Measurements from ENCODE around the gene GALNT10.
A peak's percentile ranks its signal among the peaks of the same experiment; 100 is the strongest.

GALNT10 gene

GRCh38 chr5:154418344-154418820, 227.8 kb downstream of the GALNT10 start:
- H3K4me3 ChIP-seq (replicated peaks; ENCODE audit: low read depth, low read length) = no peak overlapping the region
- H3K27me3 ChIP-seq (replicated peaks; ENCODE audit: control insufficient read depth, insufficient read depth, low read length) = no peaks in the 10 kb centered on the region
- TF ChIP-seq, protein P1, sequence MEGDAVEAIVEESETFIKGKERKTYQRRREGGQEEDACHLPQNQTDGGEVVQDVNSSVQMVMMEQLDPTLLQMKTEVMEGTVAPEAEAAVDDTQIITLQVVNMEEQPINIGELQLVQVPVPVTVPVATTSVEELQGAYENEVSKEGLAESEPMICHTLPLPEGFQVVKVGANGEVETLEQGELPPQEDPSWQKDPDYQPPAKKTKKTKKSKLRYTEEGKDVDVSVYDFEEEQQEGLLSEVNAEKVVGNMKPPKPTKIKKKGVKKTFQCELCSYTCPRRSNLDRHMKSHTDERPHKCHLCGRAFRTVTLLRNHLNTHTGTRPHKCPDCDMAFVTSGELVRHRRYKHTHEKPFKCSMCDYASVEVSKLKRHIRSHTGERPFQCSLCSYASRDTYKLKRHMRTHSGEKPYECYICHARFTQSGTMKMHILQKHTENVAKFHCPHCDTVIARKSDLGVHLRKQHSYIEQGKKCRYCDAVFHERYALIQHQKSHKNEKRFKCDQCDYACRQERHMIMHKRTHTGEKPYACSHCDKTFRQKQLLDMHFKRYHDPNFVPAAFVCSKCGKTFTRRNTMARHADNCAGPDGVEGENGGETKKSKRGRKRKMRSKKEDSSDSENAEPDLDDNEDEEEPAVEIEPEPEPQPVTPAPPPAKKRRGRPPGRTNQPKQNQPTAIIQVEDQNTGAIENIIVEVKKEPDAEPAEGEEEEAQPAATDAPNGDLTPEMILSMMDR (IDR thresholded peaks at IDR 0.05; ENCODE audit: insufficient read depth, low read length, poor library complexity, severe bottlenecking) = no peak
- no peak for DNase-seq (ENCODE audit: extremely low read depth, insufficient read length)
- H3K36me3 ChIP-seq (ENCODE audit: control insufficient read depth, insufficient read depth, low read length) = peaks cover 15% of the 10 kb centered on the region

- H3K36me3 ChIP-seq (ENCODE audit: control insufficient read depth, insufficient read depth, low read length) = peaks cover 14% of the 10 kb centered on the region
- TF ChIP-seq, protein P1 (IDR thresholded peaks at IDR 0.05; ENCODE audit: insufficient read depth, low read length, poor library complexity, severe bottlenecking) = no peak
These were observed 228.7 kb downstream of the GALNT10 start for GRCh38 chr5:154419236-154419635.

GRCh38 chr5:154421868-154422267, 231.3 kb downstream of the GALNT10 start:
- no peaks in the 10 kb centered on the region for H3K27me3 ChIP-seq (replicated peaks; ENCODE audit: control insufficient read depth, insufficient read depth, low read length)
- TF ChIP-seq, protein P1 (IDR thresholded peaks at IDR 0.05; ENCODE audit: insufficient read depth, low read length, poor library complexity, severe bottlenecking) = peak; percentile 59
- no peak for DNase-seq (ENCODE audit: extremely low read depth, insufficient read length)
- no peak overlapping the region for H3K4me3 ChIP-seq (replicated peaks; ENCODE audit: low read depth, low read length)
- peaks cover 9% of the 10 kb centered on the region for H3K36me3 ChIP-seq (ENCODE audit: control insufficient read depth, insufficient read depth, low read length)

More at GRCh38 chr5:154419236-154419635, 228.7 kb downstream of the GALNT10 start:
- Histone ChIP-seq H3K4me3 (replicated peaks; ENCODE audit: low read depth, low read length) (no peak overlapping the region), H3K27me3 (replicated peaks; ENCODE audit: control insufficient read depth, insufficient read depth, low read length) (no peaks in the 10 kb centered on the region)
- no peak for DNase-seq (ENCODE audit: extremely low read depth, insufficient read length)

DNA sequence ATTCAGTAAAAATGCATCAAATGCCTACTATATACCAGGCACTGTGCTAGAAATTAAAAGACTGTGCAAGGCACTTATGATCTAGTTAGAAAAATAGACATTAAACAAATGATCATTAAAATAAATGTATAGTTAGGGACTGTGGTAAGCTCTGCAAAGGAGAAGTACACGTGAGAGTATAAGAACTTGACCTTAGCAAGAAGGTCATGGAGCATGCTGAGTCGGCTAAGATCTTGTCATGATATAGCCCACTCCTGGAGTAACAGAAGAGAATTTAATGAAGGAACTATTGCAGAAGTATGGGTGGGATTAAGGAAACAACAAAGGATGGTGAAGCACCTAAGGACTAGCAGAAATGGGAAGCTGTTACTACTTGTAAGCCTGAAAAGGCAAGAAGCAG, 231.8 kb downstream of the GALNT10 start:
- no peak overlapping the region for H3K4me3 ChIP-seq (replicated peaks; ENCODE audit: low read depth, low read length)
- no peak for DNase-seq (ENCODE audit: extremely low read depth, insufficient read length)
- TF ChIP-seq, protein P1 (IDR thresholded peaks at IDR 0.05; ENCODE audit: insufficient read depth, low read length, poor library complexity, severe bottlenecking) = no peak
- no peaks in the 10 kb centered on the region for H3K27me3 ChIP-seq (replicated peaks; ENCODE audit: control insufficient read depth, insufficient read depth, low read length)
- peaks cover 6% of the 10 kb centered on the region for H3K36me3 ChIP-seq (ENCODE audit: control insufficient read depth, insufficient read depth, low read length)

GRCh38 chr5:154428208-154428607, 237.7 kb downstream of the GALNT10 start:
- H3K27me3 ChIP-seq (replicated peaks; ENCODE audit: control insufficient read depth, insufficient read depth, low read length) = no peaks in the 10 kb centered on the region
- no peak overlapping the region for H3K4me3 ChIP-seq (replicated peaks; ENCODE audit: low read depth, low read length)
- TF ChIP-seq, protein P1 (IDR thresholded peaks at IDR 0.05; ENCODE audit: insufficient read depth, low read length, poor library complexity, severe bottlenecking) = no peak
- DNase-seq (ENCODE audit: extremely low read depth, insufficient read length) = no peak
- no peaks in the 10 kb centered on the region for H3K36me3 ChIP-seq (ENCODE audit: control insufficient read depth, insufficient read depth, low read length)

DNA sequence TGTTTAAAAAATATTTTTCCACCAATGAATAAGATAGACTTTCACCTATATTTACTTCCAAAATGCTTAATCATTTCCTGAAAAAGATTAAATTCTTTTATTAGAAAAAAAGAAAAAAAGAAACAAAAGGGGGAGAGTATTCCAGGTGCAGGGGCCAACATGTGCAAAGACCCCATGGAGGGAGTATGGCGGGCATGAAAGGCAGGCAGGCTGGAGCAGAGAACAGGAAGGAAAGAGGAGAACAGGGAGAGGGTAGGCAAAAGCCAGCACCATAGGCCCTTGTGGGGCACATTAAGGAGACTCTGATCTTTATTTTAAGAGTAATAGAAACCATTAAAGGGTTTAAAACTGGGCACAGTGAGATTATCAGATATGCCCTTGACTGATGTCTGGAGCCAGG, 238.8 kb downstream of the GALNT10 start:
- no peak for DNase-seq (ENCODE audit: extremely low read depth, insufficient read length)
- no peaks in the 10 kb centered on the region for H3K36me3 ChIP-seq (ENCODE audit: control insufficient read depth, insufficient read depth, low read length)
- TF ChIP-seq, protein P1 (IDR thresholded peaks at IDR 0.05; ENCODE audit: insufficient read depth, low read length, poor library complexity, severe bottlenecking) = no peak
- no peaks in the 10 kb centered on the region for H3K27me3 ChIP-seq (replicated peaks; ENCODE audit: control insufficient read depth, insufficient read depth, low read length)
- no peak overlapping the region for H3K4me3 ChIP-seq (replicated peaks; ENCODE audit: low read depth, low read length)

Measured in GM06990 (cell line).